GM12892 (cell line): Measurements from ENCODE around the gene SCRN1.

Experiments
- POLR2AphosphoS5 ChIP-seq: IDR thresholded peaks from 2 replicates; pipeline ENCODE4 v1.6.1; 2011; ENCODE audit warnings: low read depth, low read length, control low read depth
- TAF1 ChIP-seq: IDR thresholded peaks from 2 replicates; pipeline ENCODE4 v1.6.1; 2011; ENCODE audit warnings: low read depth, mild to moderate bottlenecking, control low read depth, low read length, borderline replicate concordance

DNA sequence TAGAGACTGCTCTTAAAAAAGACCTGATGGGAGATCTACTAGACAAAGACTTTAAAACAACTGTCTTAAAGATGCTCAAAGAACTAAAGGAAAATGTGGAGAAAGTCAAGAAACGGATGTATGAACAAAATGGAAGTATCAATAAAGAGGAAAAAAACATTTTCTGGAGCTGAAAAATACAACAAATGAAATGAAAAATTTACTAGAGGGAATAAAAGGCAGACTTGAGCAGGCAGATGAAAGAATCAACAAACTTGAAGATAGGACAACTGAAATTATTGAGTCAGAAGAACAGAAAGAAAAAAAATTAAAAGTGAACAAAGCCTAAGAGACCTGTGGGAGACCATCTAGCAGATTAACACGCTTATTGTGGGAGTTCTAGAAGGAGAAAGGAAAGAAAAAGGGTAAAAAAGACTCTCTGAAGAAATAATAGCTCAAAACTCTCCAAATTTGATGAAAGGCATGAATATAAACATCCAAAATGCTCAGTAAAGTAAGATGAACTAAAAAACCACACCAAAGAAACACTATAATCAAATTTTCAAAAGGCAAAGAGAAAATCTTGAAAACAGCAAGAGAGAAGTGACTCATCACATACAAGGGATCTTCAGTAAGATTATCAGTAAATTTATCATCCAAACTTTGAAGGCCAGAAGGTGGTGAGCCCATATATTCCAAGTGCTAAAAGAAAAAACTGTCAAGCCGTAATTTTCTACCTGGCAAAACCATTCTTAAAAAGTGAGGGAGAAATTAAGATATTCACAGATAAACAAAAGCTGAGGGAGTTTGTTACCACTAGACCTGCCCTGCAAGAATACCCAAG lies 83.2 kb downstream of the SCRN1 start:
- TF ChIP-seq TAF1 (no peak), POLR2AphosphoS5 (no peak)
